GM21723 (cell line): ENCODE data around the gene SLC28A3.

Experiments used
- ATAC-seq: cut with Tn5 transposase; IDR thresholded peaks from one replicate; pipeline ENCODE4 v1.9.1; 2021; ENCODE audit warnings: mild to moderate bottlenecking, moderate library complexity; ENCODE audit not compliant: unreplicated experiment

The SLC28A3 gene

GRCh38 chr9:84339962-84340361 lies 596 bp downstream of the SLC28A3 start:
- ATAC-seq, result no peak

- ATAC-seq, result no peak
These were observed 1.1 kb downstream of the SLC28A3 start for GRCh38 chr9:84339503-84339902.

GRCh38 chr9:84338792-84339191 lies 1.8 kb downstream of the SLC28A3 start:
- ATAC-seq, result no peak

- ATAC-seq, result no peak
These were observed 3.3 kb downstream of the SLC28A3 start for GRCh38 chr9:84337252-84337651.

GRCh38 chr9:84331119-84331809 lies 9.3 kb downstream of the SLC28A3 start:
- no peak for ATAC-seq

- ATAC-seq, result no peak
These were observed 10.3 kb downstream of the SLC28A3 start for GRCh38 chr9:84330246-84330645.

GRCh38 chr9:84327184-84327583 lies 13.4 kb downstream of the SLC28A3 start:
- no peak for ATAC-seq

GRCh38 chr9:84325347-84325973 lies 15.1 kb downstream of the SLC28A3 start:
- no peak for ATAC-seq

- ATAC-seq, result no peak
These were observed 15.7 kb downstream of the SLC28A3 start for GRCh38 chr9:84324811-84325210.

- ATAC-seq, result no peak
These were observed 16.7 kb downstream of the SLC28A3 start for GRCh38 chr9:84323858-84324257.

GRCh38 chr9:84322828-84323227 lies 17.7 kb downstream of the SLC28A3 start:
- no peak for ATAC-seq

GRCh38 chr9:84320231-84320630 lies 20.3 kb downstream of the SLC28A3 start:
- ATAC-seq, result no peak

- ATAC-seq, result no peak
These were observed 20.9 kb downstream of the SLC28A3 start for GRCh38 chr9:84319632-84320031.

- no peak for ATAC-seq
These were observed 21.6 kb downstream of the SLC28A3 start for GRCh38 chr9:84318981-84319380.

- no peak for ATAC-seq
These were observed 23.0 kb downstream of the SLC28A3 start for GRCh38 chr9:84317563-84317962.

- ATAC-seq, result peak; percentile 80
These were observed 25.2 kb downstream of the SLC28A3 start for GRCh38 chr9:84315278-84315877.

GRCh38 chr9:84314306-84314705 lies 26.3 kb downstream of the SLC28A3 start:
- ATAC-seq, result no peak

GRCh38 chr9:84310883-84311282 lies 29.7 kb downstream of the SLC28A3 start:
- ATAC-seq, result no peak

GRCh38 chr9:84305497-84306131 lies 34.9 kb downstream of the SLC28A3 start:
- no peak for ATAC-seq

- ATAC-seq, result no peak
These were observed 36.4 kb downstream of the SLC28A3 start for GRCh38 chr9:84304166-84304565.

- ATAC-seq, result no peak
These were observed 37.5 kb downstream of the SLC28A3 start for GRCh38 chr9:84303061-84303460.

GRCh38 chr9:84301851-84302250 lies 38.7 kb downstream of the SLC28A3 start:
- no peak for ATAC-seq
